Hematopoietic multipotent progenitor cell treated with erythropoietin and hydrocortisone succinate and interleukin-3 and kit ligand, for 8 days (in vitro differentiated cells): Measurements from ENCODE around the gene DUSP7.

Source experiments
- DNase-seq: peaks from one replicate; pipeline ENCODE4 v3.0.0-alpha.2; 2015

The DUSP7 gene

DNA sequence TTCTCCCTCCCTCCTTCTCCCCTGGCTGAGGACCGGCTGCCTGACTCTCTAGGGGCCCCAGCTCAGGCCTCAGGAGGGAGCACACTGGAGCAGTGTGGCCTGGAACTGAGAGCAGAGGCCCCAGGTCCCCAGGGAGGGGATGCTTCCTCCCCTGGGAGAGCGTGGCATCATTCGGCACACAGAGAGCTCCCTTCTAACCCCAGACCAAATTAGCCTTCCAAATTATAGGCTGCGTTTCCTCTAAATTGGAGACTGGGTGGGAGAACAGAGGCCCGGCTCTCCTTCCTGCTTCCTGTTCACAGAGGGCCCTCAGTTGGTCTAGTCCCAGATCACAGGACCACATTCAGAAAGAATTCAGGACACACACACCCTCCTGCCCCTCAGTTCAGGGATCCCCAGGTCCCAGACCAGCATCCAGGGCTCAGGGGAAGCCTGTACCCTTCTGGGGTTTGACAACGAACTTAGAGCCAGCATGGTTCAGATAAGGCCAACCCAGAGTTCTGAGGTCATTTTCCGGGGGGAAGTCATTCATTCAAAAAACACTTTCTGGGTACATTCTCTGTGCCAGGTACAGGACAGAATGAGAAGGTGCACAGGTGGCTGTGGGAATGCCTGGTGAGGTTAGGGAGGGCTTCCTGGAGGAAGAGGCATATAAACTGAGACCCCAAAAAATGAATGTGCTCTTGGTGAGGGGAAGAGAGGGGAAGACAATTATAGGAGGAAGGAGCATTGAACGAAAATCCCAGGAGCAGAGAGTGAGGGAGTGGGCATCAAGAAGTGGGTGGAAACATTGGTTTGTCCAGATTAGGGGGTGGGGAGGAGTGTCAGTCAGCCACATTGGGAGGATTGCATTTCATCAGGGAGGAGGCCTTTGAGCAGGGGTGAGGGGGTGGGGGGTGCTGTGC, 32.3 kb downstream of the DUSP7 start:
- DNase-seq = no peak

DNA sequence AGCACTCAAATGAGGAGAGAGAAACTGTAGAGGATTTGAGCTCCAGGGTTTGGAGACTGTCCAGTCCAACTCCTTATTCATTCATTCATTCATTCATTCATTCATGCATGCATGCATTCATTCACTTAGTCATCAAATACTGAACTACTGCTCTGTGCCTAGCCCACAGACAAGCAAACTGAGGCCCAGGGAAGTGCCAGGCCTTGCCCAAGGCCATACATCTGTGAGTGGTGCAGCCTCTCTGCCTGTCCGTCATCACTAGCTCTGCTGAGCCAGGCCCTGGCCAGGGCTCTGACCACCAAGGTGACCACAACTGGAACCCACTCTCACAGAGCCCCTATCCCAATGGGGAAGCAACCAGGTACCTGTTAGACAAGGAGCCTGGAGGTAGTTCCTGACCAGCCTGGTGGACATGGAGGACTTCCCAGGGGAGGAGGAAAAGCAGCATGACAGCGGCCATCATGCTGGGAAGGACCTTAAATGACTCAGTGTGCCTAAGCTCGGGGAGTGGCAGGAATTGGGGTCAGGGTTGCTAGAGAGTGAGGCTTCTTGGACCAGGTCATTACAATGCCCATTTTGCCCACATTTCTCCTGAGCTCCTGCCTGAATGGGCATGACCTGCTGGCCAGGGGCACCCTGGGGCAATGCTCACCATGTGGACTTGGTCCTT, 33.1 kb downstream of the DUSP7 start:
- DNase-seq = no peak

DNA sequence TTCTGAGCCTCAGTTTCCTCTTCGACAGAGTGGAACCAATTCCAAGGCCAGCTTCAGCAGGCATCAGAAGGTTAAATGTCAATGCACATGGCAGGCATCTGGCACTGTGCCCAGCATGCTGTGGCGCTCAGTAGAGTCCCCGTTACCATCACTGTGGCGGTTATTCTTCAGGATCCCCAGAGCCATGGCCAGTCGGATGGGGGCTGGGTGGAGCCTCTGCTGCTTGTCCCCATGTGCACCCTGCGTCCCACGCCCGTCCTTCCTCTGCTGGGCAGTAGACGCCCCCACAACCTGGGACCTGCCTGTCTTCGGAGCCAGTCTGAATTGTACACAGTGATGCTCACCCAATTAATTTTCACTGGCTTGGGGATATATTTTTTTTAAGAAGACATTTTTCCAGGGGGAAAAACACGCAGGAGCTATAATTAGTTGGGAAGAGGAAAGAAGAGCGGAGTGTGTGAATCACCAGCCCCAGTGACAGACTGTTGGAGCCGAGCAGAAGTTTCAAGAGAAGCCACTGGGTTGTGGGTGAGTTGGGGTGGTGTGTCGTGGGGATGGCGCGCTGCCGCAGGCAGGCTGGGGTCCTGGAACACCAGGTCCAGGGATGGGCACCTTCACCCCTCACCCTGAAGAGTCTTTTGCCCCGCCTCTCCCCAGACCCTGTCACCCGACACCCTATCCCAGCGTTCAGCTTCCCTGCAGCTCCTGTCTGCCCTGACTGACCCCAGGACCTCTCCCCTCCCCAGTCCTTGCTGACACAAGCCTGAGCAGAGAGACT, 33.9 kb downstream of the DUSP7 start:
- no peak for DNase-seq

GRCh38 chr3:52021489-52022268, 34.7 kb downstream of the DUSP7 start:
- no peak for DNase-seq

DNA sequence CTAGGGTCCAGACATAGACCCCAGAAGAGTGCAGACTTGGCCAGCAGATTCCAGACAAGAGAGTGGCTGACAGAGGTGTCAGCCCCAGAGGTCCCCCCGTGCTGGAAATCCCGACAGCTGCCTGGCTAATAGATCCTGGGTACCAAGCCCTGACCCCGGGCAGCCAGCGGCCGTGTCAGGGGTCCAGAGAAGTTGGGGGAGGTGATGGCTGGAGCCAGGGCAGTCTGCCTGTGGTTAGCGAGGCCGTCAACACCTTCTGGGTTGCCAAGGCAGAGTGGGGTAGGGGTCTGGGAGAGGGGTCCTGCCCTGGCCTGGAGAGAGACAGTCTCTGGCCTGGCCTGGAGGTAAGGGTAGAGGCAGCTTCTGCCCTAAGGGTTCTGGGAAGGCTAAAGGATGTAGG, 35.6 kb downstream of the DUSP7 start:
- no peak for DNase-seq

- no peak for DNase-seq
Measured at GRCh38 chr3:52019352-52020080, 36.9 kb downstream of the DUSP7 start.

- no peak for DNase-seq
Measured at GRCh38 chr3:52018319-52019000, 37.9 kb downstream of the DUSP7 start.

DNA sequence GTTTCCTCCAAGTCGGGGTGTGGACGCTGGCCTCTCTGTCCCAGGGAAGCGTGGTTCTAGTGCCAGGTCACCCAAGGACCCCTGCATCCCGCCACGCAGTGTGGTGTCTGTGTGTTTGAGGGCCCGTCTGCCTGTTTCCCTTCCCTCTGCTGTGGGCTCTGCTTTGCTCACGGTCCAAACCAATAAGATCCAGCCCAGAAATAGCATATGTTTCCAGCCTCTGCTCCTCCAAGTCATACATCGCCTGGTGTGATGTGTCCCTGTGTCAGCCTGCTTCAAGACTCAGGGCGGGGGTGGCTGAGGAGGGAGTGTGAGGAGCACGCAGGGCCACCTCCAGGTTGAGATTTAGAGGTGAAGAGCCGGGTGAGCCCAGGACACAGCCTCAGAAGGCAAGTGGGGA, 38.8 kb downstream of the DUSP7 start:
- no peak for DNase-seq

DNA sequence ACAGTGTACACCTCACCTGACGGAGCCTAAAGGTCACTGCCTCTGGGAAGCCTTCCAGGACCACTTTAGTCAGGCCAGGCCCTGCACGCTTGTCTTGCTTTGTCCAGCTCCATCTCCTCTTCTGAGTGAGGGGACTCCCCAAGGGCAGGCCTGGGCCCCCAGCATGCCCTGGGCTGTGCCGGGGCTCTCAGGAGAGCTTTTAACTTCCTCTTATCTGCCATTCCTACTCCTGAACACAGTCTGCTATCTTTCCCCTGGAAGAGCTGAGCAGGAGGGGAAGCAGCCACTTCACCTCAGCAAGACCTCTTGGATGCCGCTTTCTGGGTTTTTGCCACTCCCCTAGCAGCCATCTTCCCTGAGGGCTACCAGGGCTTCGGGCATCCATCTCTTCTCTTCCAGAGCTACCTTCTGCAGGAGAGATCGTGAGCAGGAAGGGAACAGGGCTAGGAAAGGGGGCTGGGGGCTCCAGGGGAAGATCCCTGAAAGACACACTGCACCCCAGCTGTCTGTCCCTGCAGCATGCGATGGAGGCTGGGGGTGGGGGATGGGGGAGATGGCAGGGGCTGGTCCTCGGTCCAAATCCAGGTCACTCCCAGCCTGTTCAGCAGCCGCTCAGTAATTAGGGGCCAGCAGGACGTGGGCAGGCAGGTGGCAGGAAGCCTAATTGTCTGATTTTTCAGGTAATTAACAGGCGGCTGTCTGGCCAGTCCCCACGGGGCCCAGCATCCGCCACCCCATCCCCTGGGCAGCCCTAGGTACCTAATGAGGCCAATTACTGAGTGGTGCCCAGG, 40.7 kb downstream of the DUSP7 start:
- DNase-seq = no peak

DNA sequence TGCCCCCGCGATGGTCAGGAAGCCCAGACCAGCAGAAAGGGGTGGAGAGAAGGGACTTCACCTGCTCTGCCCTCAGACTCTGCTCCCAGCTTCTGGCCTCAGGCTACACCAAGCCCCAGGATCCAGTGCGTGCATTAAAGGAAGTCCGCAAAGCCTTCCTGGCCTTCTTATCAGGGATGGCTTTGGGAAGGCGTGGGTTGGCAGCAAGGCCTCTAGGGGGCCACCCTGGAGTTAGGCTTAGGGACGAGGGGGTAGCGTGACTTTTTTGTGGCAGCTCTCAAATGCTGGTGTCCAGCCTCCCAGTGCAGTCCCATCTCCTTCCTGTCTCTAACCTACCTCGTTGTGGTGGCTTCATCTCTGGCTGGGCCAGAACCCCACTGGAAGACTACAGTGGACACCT, 41.8 kb downstream of the DUSP7 start:
- peak; percentile 29 for DNase-seq

DNA sequence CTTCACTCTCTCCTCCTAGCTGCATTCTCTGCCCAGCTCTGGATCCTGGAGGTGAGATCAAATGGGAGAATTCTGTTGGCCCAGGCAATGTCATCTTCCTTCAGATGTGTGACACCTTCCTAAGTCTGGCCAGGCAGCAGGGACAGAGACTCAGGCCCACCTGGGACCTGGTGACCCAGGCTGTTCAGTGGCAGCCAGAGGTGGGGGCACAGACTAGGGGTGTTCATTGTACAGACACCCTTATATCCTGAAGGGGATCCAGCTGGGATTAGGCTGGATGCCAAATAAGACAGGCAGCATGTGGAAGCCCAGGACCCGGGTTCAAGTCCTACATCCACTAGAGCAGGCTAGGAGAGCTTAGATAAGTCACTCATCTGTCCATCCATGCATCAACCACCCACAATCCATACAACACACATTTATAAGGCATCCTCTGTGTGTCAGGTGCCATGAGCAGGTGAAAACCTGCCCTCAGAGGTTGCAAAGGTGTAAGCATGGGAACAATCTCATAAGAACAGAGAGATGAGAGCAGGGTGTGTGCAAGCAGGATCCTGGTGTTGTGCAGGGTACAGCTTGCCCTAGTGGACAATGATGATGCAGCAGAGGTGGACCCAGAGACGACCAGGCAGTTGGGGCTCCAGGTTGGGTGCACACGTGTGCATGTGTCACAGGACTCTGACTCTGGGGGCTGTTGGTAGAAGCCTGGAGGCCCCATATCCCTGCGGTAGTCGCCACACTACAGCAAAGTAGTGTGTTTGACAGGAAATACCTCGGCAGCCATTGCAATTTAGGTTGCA, 42.4 kb downstream of the DUSP7 start:
- no peak for DNase-seq

- no peak for DNase-seq
Measured at GRCh38 chr3:52012699-52013098, 43.7 kb downstream of the DUSP7 start.

GRCh38 chr3:52010431-52010830, 45.9 kb downstream of the DUSP7 start:
- DNase-seq = no peak

DNA sequence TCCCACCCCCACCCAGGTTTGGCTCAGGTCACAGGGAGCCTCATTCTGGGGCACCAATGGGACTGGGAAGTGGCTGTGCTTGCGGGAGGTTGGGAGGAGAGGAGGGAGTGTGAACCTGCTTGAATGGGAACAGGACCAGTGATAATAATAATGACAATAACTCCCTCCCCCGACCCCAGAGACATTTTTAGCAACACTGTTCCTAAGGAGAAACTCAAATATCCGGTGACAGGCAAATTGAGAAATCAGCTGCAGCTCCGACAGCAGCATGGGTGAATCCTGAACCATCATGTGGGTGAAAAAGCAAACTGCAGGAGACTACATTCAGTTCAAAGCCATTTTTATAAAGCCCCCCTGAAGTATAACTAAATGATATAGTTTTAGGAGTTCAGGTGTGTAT, 49.1 kb downstream of the DUSP7 start:
- DNase-seq = no peak

DNA sequence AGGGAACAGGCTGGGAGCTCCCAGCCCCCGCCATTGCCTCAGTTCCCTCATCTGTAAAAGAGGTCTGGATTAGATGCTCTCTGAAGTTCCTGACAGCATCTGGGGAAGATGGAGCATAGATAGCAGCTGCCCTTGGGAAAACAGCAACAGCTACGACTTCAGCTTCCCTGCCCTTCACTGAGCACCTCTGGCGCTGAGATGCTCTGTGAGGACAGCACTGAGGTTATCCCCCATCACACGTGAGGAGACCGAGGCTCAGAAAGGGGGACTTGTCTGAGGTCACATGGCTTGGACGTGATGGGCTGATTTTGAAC, 49.6 kb downstream of the DUSP7 start:
- no peak for DNase-seq

GRCh38 chr3:52006017-52006819, 50.2 kb downstream of the DUSP7 start:
- DNase-seq = no peak

GRCh38 chr3:52005571-52005986, 50.8 kb downstream of the DUSP7 start:
- no peak for DNase-seq

- no peak for DNase-seq
Measured at GRCh38 chr3:52004906-52005395, 51.4 kb downstream of the DUSP7 start.
